Measurements from ENCODE around the gene NLRP13. TPM values are rescaled to one million over a fixed set of nuclear protein-coding genes. Genes with fewer than 3 reads are reported as not detected.

Gene NLRP13
- total RNA-seq: not detected
- not detected for polyA plus RNA-seq
- long read RNA-seq, donor 1: 0 reads
- long read RNA-seq, donor 2: 0 reads

- ATAC-seq: no peak
- Histone ChIP-seq H3K4me1 (no peaks in the 10 kb centered on the region), H3K9me3 (peaks cover 4% of the 10 kb centered on the region), H3K36me3 (ENCODE audit: insufficient read depth in 1 of 2, low read depth in 1 of 2) (no peaks in the 10 kb centered on the region), H3K4me3 (no peak within 1 kb of the TSS), H3K27ac (no peak within 1 kb of the TSS), H3K27me3 (ENCODE audit: insufficient read depth in 3 of 3, low read length in 2 of 3) (peaks cover 0 to 3% (median 0%) of the 10 kb centered on the region in 3 donors)
- TF ChIP-seq CTCF (IDR thresholded peaks at IDR 0.05): no peak
- intact Hi-C loops (cut with DNase I): no loop called here
- no peak for DNase-seq
- 79 to 81% (median 80%) methylated on average over 8 of the region's 8 CpGs for WGBS, 3 donors
Measured at GRCh38 chr19:55931936-55932386, at the start of gene NLRP13. Gene NLRP13, minus strand, starts transcription at chr19:55932336. Its CDS starts 25 bp downstream, at chr19:55932311.

GRCh38 chr19:55980415-55980814, 48.3 kb upstream of the NLRP13 start:
- ATAC-seq: no peak
- Histone ChIP-seq H3K9me3 (no peaks in the 10 kb centered on the region), H3K4me3 (no peak overlapping the region), H3K36me3 (ENCODE audit: insufficient read depth in 1 of 2, low read depth in 1 of 2) (no peaks in the 10 kb centered on the region), H3K4me1 (no peaks in the 10 kb centered on the region), H3K27ac (no peak overlapping the region), H3K27me3 (ENCODE audit: insufficient read depth in 3 of 3, low read length in 2 of 3) (no peaks in the 10 kb centered on the region)
- TF ChIP-seq CTCF (IDR thresholded peaks at IDR 0.05): no peak
- intact Hi-C loops (cut with DNase I): no loop called here
- WGBS, 3 donors: 69 to 72% (median 71%) methylated on average over 9 of the region's 9 CpGs
- DNase-seq: no peak

- WGBS, 3 donors: 30 to 37% (median 32%) methylated on average over 3 of the region's 3 CpGs
- ATAC-seq (no peak), DNase-seq (no peak)
- Histone ChIP-seq H3K27me3 (ENCODE audit: insufficient read depth in 3 of 3, low read length in 2 of 3) (no peaks in the 10 kb centered on the region), H3K27ac (no peak overlapping the region), H3K36me3 (ENCODE audit: insufficient read depth in 1 of 2, low read depth in 1 of 2) (no peaks in the 10 kb centered on the region), H3K4me1 (no peaks in the 10 kb centered on the region), H3K4me3 (no peak overlapping the region), H3K9me3 (no peaks in the 10 kb centered on the region)
- no peak for TF ChIP-seq CTCF (IDR thresholded peaks at IDR 0.05)
- intact Hi-C loops (cut with DNase I): no loop called here
Measured at GRCh38 chr19:55973982-55974381, 41.8 kb upstream of the NLRP13 start.

GRCh38 chr19:55962186-55962585, 30.1 kb upstream of the NLRP13 start:
- intact Hi-C loops (cut with DNase I): no loop called here
- H3K9me3 ChIP-seq: no peaks in the 10 kb centered on the region
- H3K4me3 ChIP-seq: no peak overlapping the region
- no peaks in the 10 kb centered on the region for H3K36me3 ChIP-seq (ENCODE audit: insufficient read depth in 1 of 2, low read depth in 1 of 2)
- H3K4me1 ChIP-seq: no peaks in the 10 kb centered on the region
- 89 to 92% (median 90%) methylated on average over 10 of the region's 10 CpGs for WGBS, 3 donors
- ATAC-seq: no peak
- no peak for TF ChIP-seq CTCF (IDR thresholded peaks at IDR 0.05)
- no peaks in the 10 kb centered on the region for H3K27me3 ChIP-seq (ENCODE audit: insufficient read depth in 3 of 3, low read length in 2 of 3)
- H3K27ac ChIP-seq: no peak overlapping the region
- no peak for DNase-seq

- intact Hi-C loops (cut with DNase I): no loop called here
- no peak overlapping the region for H3K27ac ChIP-seq
- no peak overlapping the region for H3K4me3 ChIP-seq
- H3K9me3 ChIP-seq: no peaks in the 10 kb centered on the region
- no peak for DNase-seq
- ATAC-seq: no peak
- H3K4me1 ChIP-seq: no peaks in the 10 kb centered on the region
- WGBS, 3 donors: 84 to 88% (median 84%) methylated on average over 6 of the region's 6 CpGs
- no peaks in the 10 kb centered on the region for H3K36me3 ChIP-seq (ENCODE audit: insufficient read depth in 1 of 2, low read depth in 1 of 2)
- no peak for TF ChIP-seq CTCF (IDR thresholded peaks at IDR 0.05)
- no peaks in the 10 kb centered on the region for H3K27me3 ChIP-seq (ENCODE audit: insufficient read depth in 3 of 3, low read length in 2 of 3)
Measured at GRCh38 chr19:55959996-55960675, 28.0 kb upstream of the NLRP13 start.
